NCI-H2171 (cell line): ENCODE results near the gene ZCCHC24.

Experiments used
- DNase-seq: peaks from one replicate; lab custom pipeline; 2025; lab: John Stamatoyannopoulos, UW

The ZCCHC24 gene

GRCh38 chr10:79360499-79361342, 84.7 kb downstream of the ZCCHC24 start:
- no peak for DNase-seq

GRCh38 chr10:79359816-79360498, 85.5 kb downstream of the ZCCHC24 start:
- no peak for DNase-seq

DNA sequence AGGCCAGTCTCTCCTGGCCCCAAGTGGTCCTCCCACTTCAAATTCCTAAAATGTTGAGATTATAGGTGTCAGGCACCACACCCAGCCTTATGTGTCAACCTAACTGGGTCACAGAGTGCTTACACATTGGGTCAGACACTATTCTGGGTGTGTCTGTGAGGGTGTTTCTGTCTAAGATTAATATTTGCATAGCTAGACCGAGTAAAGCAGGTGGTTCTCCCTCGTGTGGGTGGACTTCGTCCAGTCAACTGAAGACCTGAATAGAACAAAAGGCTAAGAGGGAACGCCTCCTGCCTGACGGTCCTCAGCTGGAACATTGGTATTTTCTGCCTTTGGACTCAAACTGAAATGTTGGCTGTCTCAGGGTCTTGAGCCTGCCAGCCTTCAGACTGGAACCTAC, 86.6 kb downstream of the ZCCHC24 start:
- no peak for DNase-seq

DNA sequence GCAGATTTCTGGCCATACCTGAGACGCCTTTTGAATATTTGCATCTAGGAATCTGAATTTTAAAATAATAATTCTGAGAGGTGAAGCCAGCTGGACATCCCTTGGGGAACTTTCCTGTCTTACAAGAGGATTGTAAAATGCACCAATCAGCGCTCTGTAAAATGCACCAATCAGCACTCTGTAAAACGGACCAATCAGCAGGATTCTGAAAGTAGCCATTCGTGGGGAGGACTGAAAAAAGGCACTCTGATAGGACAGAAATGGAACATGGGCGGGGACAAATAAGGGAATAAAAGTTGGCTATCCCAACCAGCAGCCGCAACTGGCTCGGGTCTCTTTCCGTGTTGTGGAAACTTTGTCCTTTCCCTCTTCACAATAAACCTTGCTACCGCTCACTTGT, 88.2 kb downstream of the ZCCHC24 start:
- DNase-seq, result no peak

DNA sequence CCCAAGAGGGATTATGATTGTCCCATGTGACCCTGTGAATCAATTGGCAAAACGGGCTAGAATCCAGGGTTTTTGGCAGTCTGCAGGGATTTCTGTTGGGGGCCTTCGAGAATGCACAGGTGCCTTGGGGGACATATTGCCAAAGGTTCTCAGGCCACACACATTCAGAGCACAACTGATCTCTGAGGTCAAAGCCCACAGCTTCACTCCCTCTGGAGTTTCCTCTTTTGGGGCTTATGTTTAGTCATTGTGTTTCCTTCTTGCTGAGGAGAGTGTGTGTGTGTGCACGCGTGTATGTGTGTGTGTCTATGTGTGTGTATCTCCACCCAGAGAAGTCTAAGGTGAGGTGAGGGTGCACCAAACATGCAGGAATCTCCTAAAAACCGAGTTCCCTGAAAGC, 89.3 kb downstream of the ZCCHC24 start:
- DNase-seq, result no peak

- no peak for DNase-seq
Observed at GRCh38 chr10:79355420-79356017, 89.9 kb downstream of the ZCCHC24 start.

DNA sequence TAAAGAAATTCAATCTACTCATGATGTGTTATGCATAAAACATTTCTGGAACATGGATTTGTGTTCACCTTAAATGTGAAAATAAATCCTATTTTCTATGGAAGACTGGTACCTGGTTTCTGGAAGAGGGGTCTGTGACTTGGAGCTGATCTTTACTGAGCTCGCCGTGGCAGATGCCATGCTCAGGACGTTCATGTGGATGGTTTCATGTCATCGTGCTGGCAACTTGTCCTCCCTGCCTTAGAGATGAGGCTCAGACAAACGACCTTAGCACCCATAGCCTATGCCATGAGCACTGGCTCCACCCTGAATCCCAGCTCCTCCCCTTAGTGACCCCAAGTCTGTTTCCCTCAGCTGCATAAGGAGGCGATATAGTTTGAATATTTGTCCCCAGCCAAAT, 90.8 kb downstream of the ZCCHC24 start:
- no peak for DNase-seq

GRCh38 chr10:79354141-79354540, 91.3 kb downstream of the ZCCHC24 start:
- DNase-seq, result no peak

- DNase-seq, result no peak
Observed at GRCh38 chr10:79353726-79354125, 91.7 kb downstream of the ZCCHC24 start.

DNA sequence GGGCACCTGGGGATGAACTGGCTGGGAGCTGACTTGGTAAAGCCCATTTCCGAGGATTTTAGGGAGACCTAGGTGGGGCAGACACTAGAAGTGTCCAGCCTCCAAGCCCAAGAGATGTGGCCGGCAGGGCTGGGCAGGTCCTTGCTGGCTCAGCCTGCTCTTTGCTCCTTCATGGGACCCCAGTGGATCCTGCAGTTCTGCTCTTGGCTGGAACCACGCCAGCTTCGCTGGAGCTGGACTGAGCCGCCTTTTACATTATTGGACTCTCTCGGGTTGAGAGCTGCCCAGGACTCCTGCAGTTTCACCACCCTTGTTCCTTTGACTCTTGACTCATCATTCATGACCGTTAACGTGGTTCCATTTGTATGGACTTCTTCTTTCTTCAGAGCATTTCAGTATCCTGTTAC, 92.4 kb downstream of the ZCCHC24 start:
- no peak for DNase-seq

DNA sequence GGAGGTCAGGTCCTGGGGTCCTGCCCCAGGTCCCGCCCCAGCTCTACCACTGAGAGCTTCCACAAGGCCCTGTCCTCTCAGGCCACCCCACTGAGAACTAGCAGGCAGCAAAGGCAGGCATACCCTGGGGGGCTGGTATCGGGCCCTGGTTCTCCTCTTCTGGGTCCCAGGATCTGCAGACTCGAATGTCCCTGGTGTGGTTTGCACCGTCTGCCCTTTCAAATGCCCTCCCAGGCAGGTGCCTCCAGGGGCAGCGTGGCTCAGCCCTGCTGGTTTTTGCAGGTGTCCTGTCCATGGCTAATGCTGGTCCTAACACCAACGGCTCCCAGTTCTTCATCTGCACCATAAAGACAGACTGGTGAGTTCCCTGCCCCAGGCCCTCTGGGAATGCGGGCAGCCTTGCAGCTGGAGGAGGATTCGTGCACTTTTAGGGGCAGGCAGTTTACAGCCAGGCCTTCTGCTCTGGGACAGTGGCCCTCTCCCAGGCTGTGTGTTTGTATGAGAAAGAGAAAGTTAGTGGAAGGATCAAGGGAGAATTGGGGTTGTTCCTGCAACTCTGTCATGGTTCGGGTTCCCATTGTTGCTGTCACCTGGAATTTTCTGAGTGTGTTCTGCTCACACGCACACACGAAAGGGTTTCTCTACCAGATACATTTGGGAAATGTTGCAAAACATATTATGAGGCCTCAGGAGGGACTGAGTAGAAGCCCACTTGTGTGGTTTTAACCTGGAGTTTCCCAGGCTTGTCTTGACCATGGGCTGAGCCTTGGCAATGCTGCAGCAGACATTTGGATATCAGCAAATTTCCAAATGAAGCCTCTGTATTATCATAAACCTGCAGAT, 93.2 kb downstream of the ZCCHC24 start:
- no peak for DNase-seq

- DNase-seq, result no peak
Observed at GRCh38 chr10:79351332-79351731, 94.1 kb downstream of the ZCCHC24 start.

GRCh38 chr10:79350407-79351154, 94.8 kb downstream of the ZCCHC24 start:
- DNase-seq, result no peak

GRCh38 chr10:79349766-79350406, 95.5 kb downstream of the ZCCHC24 start:
- no peak for DNase-seq

DNA sequence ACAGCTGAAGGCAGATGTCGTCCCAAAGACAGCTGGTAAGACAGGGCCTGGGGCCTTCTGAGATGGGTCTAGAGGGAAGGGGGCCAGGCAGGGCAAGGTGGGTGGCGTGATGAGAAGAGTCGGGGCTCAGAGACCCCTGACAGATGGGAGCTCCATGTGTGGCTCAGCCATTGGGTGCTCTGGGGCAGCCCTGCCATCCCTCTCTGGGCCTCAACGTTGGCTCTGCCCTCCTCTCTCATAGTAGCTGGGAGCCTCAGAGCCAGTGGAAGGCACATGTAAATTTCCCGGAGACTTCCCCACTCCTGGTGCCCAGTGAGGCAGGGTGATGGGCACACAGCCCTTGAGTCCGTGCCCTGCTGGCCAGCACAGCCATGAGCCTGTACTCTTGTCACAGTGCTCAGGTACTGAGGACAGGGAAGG, 96.3 kb downstream of the ZCCHC24 start:
- DNase-seq, result no peak

GRCh38 chr10:79348640-79348988, 96.8 kb downstream of the ZCCHC24 start:
- DNase-seq, result no peak

DNA sequence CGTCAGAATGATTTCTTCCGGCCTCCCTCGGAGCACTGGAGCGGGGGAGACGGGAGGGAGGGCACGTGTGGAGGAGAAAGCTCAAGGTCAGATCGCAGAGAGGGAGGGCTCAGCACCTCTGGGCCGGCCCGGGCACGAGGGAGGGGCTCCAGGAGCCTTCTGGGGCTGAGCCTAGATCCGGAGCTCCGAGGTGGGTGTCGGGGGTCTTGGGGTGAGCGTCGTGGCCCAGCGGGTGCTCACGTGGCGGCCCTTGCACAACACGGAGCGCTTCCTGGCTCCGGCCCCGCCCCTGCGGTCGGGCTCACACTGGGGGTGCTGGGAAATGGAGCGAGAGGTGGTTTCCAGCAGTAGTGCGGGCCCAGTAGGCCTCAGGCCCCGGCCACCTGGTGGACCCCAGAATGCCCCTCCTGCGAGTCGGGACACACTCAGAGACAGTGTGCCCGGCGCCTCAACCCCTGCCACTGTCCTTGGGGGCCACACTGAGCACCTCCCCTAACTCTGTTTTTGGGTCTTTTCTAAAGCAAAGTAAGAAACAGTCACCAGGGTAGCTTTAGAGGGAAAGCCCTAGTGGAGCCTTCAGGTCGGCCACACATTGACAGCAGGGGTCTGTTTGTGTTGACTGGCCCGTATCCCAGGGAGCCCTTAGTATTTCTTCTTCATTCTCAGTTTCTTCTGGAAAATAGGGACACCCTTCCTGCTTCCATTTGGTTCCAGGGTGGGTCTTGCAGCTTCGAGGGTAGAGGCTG, 97.4 kb downstream of the ZCCHC24 start:
- no peak for DNase-seq

DNA sequence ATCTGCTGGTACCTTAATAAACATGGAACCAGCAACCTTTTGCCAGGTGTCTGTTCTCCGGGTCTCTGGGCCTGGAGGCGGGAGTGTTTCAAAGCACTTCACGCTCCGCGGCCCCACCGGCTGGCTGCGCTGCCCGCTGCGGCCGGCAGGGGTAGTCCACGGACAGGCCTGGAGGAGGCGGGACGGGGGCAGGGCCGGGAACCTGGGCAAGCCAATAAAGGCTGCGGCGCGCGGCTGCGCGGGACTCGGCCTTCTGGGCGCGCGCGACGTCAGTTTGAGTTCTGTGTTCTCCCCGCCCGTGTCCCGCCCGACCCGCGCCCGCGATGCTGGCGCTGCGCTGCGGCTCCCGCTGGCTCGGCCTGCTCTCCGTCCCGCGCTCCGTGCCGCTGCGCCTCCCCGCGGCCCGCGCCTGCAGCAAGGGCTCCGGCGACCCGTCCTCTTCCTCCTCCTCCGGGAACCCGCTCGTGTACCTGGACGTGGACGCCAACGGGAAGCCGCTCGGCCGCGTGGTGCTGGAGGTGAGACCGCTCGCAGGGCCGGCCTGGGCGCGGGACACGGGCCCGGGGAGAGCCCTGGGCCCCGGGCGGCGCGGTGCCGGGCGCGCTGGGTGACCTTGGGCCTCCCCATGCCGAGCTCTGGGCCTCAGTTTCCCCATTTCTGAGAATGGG, 98.1 kb downstream of the ZCCHC24 start, which contains the start of gene PPIF:
Gene PPIF, plus strand, starts transcription at position 244 of the 668 bp plus-strand sequence. Its CDS starts 80 bp downstream, at position 324.
- peak; percentile 81 for DNase-seq

DNA sequence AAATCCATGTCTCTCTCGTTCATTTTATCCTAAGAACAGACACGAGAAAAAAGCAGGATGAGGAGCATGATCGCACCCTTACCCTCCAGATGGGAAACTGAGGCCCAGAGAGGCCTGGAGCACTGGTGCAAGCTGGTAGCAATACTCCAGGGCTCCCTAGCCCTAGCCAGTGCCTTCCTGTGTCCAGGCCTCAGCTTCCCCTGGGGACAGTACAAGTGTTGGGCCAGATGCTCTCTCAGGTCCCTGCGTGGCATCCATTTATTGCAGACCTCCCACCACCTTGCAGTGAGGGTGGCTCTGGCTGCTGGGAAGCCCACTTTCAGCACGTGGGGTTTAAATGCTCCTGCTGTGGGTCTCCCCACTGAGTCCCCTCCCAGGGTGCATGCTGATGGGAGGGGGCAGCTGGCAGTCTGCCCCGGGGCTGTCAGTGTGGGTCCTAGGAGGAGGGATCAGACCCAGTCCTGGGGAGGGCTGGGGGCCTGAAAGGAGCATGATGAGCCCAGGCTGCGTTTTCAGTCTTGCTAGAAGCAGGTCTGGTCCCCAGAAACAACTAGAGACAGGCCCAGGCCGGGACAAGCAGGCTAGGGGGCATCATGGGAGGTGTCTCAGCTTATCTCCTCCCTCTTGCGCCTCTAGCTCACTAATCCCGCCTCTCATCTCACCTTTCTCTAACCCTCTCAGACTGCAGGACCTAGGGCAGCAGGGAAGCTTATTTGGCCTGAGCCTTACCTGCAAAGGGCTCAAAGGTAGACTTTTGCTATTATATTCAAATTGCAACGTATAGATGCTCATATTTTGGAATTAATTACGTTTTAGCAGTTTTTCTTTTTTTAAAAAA, 98.8 kb downstream of the ZCCHC24 start:
- DNase-seq, result no peak
